ENCODE measurements around the gene PNPLA3.

Gene PNPLA3, protein sequence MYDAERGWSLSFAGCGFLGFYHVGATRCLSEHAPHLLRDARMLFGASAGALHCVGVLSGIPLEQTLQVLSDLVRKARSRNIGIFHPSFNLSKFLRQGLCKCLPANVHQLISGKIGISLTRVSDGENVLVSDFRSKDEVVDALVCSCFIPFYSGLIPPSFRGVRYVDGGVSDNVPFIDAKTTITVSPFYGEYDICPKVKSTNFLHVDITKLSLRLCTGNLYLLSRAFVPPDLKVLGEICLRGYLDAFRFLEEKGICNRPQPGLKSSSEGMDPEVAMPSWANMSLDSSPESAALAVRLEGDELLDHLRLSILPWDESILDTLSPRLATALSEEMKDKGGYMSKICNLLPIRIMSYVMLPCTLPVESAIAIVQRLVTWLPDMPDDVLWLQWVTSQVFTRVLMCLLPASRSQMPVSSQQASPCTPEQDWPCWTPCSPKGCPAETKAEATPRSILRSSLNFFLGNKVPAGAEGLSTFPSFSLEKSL

DNA sequence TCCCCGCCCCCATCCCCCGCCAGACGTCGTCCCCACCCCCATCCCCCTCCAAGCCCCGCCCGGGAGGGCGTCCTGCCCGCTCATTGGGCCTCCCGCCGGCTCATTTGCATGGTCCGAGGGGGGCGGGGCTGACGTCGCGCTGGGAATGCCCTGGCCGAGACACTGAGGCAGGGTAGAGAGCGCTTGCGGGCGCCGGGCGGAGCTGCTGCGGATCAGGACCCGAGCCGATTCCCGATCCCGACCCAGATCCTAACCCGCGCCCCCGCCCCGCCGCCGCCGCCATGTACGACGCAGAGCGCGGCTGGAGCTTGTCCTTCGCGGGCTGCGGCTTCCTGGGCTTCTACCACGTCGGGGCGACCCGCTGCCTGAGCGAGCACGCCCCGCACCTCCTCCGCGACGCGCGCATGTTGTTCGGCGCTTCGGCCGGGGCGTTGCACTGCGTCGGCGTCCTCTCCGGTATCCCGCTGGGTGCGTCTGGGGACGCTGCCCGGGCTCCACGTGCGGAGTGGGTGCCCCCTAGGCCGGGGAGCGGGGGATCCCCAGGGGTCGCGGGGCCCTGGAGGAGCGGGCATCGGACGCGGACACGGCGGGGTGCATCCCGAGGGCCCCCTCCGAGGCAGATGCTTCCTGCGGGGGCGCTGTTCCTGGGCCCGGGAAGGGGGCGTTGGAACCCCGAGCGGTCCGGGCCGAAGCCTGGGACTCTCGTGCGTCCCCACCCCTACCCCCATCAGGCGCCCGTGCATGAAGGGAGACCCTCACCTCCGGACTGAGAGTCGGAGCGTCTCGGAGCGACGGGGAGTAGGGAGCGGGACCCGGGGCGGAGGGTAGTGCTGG is at the start of gene PNPLA3:
PNPLA3 (plus strand) TSS at position 175 of the 834 bp plus-strand sequence; CDS start at position 282, 107 bp downstream.
- CTCF ChIA-PET: interaction anchor here (1.2 to 2.2 kb wide), 2 partner anchors 20 to 39 kb away, joined by 3 to 8 read pairs; no protein-coding TSS in a partner anchor
- TF ChIP-seq, protein P1, sequence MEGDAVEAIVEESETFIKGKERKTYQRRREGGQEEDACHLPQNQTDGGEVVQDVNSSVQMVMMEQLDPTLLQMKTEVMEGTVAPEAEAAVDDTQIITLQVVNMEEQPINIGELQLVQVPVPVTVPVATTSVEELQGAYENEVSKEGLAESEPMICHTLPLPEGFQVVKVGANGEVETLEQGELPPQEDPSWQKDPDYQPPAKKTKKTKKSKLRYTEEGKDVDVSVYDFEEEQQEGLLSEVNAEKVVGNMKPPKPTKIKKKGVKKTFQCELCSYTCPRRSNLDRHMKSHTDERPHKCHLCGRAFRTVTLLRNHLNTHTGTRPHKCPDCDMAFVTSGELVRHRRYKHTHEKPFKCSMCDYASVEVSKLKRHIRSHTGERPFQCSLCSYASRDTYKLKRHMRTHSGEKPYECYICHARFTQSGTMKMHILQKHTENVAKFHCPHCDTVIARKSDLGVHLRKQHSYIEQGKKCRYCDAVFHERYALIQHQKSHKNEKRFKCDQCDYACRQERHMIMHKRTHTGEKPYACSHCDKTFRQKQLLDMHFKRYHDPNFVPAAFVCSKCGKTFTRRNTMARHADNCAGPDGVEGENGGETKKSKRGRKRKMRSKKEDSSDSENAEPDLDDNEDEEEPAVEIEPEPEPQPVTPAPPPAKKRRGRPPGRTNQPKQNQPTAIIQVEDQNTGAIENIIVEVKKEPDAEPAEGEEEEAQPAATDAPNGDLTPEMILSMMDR (IDR thresholded peaks at IDR 0.05; ENCODE audit: control extremely low read depth, extremely low read depth, low read depth, missing control alignments): no peak
- peak; percentile 86 for DNase-seq (ENCODE audit: extremely low spot score)
- POLR2A ChIA-PET: no interaction called here

DNA sequence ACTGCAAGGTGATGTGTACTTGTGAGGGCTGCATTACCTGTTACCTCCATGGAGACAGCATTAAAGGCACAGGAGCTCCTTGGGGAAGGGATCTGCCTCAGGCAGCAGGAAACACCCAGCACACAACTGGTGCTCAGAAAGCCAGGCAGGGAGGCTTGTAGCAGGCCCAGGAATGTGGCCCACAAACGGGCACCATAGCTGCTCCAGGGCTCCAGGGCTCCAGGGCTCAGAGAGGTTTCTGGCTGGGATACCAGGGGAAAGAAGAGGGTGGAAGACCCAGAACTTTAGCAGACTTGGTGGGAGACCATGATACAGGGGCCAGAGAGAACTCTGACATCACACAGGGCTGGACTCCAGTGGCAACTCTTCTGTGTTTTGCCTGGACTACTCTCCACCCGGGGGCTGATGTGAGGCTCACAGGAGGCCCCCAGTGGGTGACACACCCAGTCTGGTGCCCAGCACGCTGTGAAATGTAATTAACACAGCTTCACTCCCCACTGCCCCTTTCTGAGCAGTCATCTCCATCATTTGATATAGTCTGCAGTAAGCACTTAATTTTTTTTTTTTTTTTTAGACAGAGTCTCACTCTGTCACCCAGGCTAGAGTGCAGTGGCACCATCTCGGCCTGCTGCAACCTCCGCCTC is 46.6 kb upstream of the PNPLA3 start:
- POLR2A ChIA-PET: no interaction called here
- no peak for DNase-seq (ENCODE audit: extremely low spot score)
- CTCF ChIA-PET: interaction anchor here (0.9 to 2.3 kb wide), 6 partner anchors 8 to 25 kb away, joined by 3 to 11 read pairs (median 3); no protein-coding TSS in a partner anchor
- TF ChIP-seq, protein P1 (IDR thresholded peaks at IDR 0.05; ENCODE audit: control extremely low read depth, extremely low read depth, low read depth, missing control alignments): no peak

DNA sequence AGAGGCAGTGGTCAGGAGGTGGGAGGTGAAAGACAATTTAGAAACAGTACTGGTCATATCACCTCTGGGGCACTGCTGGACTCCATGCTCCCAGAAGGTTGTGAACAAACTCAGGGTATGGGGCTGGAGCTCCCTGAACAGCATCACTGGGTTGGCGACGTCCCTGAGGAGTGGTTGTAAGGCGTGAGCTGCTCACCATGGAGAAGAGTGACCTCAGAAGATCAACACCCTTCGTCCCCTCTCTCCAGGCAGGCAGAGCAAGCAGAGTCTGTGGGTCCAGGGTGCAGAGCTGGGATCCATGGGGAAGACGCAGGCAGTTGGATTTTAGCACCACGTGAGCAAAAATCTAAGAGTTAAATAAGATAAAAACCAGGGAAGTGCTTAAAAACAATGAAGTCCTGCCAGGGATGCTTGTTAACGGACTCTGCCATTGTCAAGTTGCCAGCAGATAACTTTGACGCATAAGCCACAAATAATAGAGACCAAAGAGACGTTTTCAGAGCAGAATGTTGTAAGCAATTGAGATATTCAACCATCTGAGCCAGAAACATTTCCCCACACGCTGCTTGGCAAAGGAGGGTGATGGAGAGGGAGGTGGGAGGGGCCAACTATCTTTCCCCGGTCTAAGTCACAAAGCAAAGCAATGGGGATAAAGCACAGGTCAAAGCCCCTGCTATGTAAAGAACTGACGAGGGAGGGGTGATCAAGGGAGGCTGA is 45.4 kb upstream of the PNPLA3 start:
- TF ChIP-seq, protein P1 (IDR thresholded peaks at IDR 0.05; ENCODE audit: control extremely low read depth, extremely low read depth, low read depth, missing control alignments): no peak
- ChIA-PET CTCF (interaction anchor here (0.9 to 1.7 kb wide), 2 partner anchors 9 to 12 kb away, joined by 3 to 4 read pairs; no protein-coding TSS in a partner anchor), POLR2A (no interaction called here)
- DNase-seq (ENCODE audit: extremely low spot score): no peak

DNA sequence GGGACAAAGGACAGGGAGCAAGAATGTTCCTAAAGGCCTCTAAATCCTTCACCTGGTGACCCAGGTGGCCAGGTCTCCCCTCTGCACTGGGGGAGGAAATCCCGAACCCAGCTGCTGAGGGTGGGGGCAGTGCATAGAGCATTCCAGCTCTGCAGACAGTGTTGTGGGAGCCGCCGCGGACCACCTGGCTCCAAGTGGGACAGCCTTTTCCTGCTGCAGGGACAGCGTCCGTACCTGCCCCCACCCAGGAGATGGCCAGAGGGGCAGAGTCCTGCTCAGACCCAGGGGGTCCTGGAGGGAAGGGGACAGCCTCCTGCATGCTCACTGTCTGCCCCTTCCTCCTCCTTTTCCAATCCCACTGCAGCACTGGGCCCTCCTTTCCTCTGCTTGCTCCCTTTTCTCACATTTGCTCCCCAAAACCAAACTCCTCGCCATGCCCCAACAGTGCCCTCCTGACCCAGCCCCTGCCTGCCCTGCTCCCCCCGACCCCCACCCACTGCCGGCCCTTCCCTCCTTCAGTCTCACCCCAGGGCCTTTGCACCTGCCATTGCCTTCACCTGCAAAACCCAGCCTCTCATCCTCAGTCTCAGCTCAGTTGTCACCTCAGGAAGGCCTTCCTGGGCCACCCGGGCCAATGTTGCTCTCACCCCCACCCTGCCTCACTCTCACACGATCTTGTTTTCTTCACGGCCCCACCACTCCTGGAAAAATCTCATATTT is 44.6 kb upstream of the PNPLA3 start:
- TF ChIP-seq, protein P1 (IDR thresholded peaks at IDR 0.05; ENCODE audit: control extremely low read depth, extremely low read depth, low read depth, missing control alignments): no peak
- DNase-seq (ENCODE audit: extremely low spot score): no peak
- ChIA-PET CTCF (no interaction called here), POLR2A (no interaction called here)

DNA sequence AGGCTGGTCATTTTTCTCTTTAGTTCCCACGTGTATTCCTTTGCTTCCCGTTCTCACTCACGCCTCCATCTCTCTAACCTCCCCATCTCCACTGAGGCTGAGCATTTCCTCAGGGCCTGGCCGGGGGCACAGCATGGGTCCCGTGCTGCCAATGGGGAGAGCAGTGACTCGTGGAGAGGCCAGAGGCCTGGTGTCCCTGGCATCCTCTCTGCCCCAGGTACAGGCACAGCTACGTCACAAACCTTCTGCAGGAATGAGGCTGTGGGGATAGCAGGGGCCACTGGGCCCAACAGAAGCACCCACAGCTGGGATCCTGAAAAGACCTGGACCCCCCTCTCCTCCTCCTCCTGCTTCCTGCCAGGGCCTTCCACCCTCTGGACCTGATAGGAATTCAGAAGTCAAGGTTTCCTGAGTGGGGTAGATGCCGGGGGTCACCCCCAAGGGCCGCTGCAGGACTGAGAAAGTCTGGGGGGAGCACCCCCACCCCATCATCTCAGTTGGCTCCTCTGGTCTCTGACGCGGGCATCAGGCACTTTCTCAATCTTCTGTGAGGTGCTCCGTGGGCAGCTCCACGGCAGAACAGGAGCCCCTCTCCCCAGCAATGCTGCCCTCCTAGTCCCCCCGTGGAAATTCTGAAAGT is 43.6 kb upstream of the PNPLA3 start:
- ChIA-PET CTCF (interaction anchor here (7.0 kb wide), 1 partner anchor 18 kb away, joined by 85 read pairs; no protein-coding TSS in a partner anchor), POLR2A (no interaction called here)
- TF ChIP-seq, protein P1 (IDR thresholded peaks at IDR 0.05; ENCODE audit: control extremely low read depth, extremely low read depth, low read depth, missing control alignments): no peak
- no peak for DNase-seq (ENCODE audit: extremely low spot score)
